B cell (primary cell): ENCODE data around the gene PFKM. TPM values are rescaled to one million over a fixed set of nuclear protein-coding genes. Genes with fewer than 3 reads are reported as not detected.

Experiments used
- ATAC-seq: fragments of 200-7000 bp; cut with Tn5 transposase; one replicate; pipeline ENCODE4 v1.10.0; 2021; ENCODE audit warnings: low read depth, mild to moderate bottlenecking, moderate number of reproducible peaks, moderate library complexity
- CTCF ChIA-PET: fragments of 350-600 bp; sonication (Branson Sonifier 250); formaldehyde crosslinking; loops from one replicate; lab custom pipeline; 2021; ENCODE audit warnings: antibody characterized with exemption, inconsistent platforms; lab: Charles Lee
- POLR2A ChIA-PET: fragments of 350-600 bp; sonication (Branson Sonifier 250); formaldehyde crosslinking; loops from one replicate; lab custom pipeline; 2021; ENCODE audit warnings: antibody characterized with exemption; lab: Charles Lee
- DNase-seq: peaks from one replicate; pipeline ENCODE4 v3.0.0; 2013
- H2AFZ ChIP-seq: 2 replicates; pipeline ENCODE4 v1.6.1; 2012; ENCODE audit warnings: mild to moderate bottlenecking, low read depth, low read length; ENCODE audit not compliant: insufficient read depth, poor library complexity, severe bottlenecking
- H3K27ac ChIP-seq, 2 donors: 1 replicate in 1 of 2; 2 replicates in 1 of 2; pipeline ENCODE4 v1.5.1; 2012 to 2013; ENCODE audit warnings: low read length in 2 of 2, mild to moderate bottlenecking in 2 of 2, moderate library complexity in 1 of 2
- H3K27me3 ChIP-seq, 4 experiments: fragments of 200-600 bp in 1 of 4; sonication (generic) in 1 of 4; replicated peaks in 1 of 4; 1 replicate in 2 of 4; 2 replicates in 2 of 4; pipeline versions ENCODE4 v1.6.1 to v1.7.0; 2013 to 2016; ENCODE audit warnings: low read length in 3 of 4, mild to moderate bottlenecking in 2 of 4, mixed read lengths in 1 of 4, moderate library complexity in 1 of 4; ENCODE audit not compliant: insufficient read depth in 4 of 4, control insufficient read depth in 3 of 4; ENCODE audit errors: control extremely low read depth in 1 of 4
- H3K36me3 ChIP-seq, 2 experiments: replicated peaks in 1 of 2; 1 replicate in 1 of 2; 2 replicates in 1 of 2; pipeline versions ENCODE4 v1.6.1 to v1.7.1; 2013; ENCODE audit warnings: low read length in 1 of 2; ENCODE audit not compliant: insufficient read depth in 2 of 2, control insufficient read depth in 1 of 2; ENCODE audit errors: control extremely low read depth in 1 of 2, extremely low read depth in 1 of 2
- H3K4me1 ChIP-seq, 2 donors: fragments of 200-600 bp in 1 of 2; sonication (generic) in 1 of 2; 1 replicate in 1 of 2; 2 replicates in 1 of 2; pipeline versions ENCODE4 v1.5.1 to v1.6.1; 2013 to 2017; ENCODE audit warnings: low read length in 2 of 2; ENCODE audit not compliant: control insufficient read depth in 2 of 2, insufficient read depth in 2 of 2
- H3K4me2 ChIP-seq: replicated peaks from 2 replicates; pipeline ENCODE3; 2012; ENCODE audit warnings: mild to moderate bottlenecking, low read depth, low read length; ENCODE audit not compliant: poor library complexity, severe bottlenecking
- H3K4me3 ChIP-seq, 5 experiments: fragments of 200-600 bp in 1 of 5; sonication (generic) in 1 of 5; 1 replicate in 3 of 5; 2 replicates in 2 of 5; pipeline versions ENCODE4 v1.5.1 to v1.7.0; 2011 to 2016; ENCODE audit warnings: low read length in 4 of 5, mild to moderate bottlenecking in 4 of 5, low read depth in 2 of 5, control low read depth in 1 of 5, moderate library complexity in 1 of 5; ENCODE audit not compliant: insufficient read depth in 1 of 5; ENCODE audit errors: control extremely low read depth in 1 of 5, extremely low read depth in 1 of 5
- H3K79me2 ChIP-seq: fragments of 200-600 bp; sonication (generic); one replicate; pipeline ENCODE4 v1.6.0; 2016; ENCODE audit warnings: low read length; ENCODE audit not compliant: control insufficient read depth, insufficient read depth
- H3K9ac ChIP-seq: fragments of 200-600 bp; sonication (generic); 2 replicates; pipeline ENCODE4 v1.6.1; 2017; ENCODE audit warnings: mild to moderate bottlenecking, low read length, moderate library complexity
- H3K9me3 ChIP-seq, 3 donors: one replicate each; pipeline versions ENCODE4 v1.6.1 to v1.7.1; 2013; ENCODE audit warnings: low read length in 2 of 3; ENCODE audit not compliant: control insufficient read depth in 2 of 3, insufficient read depth in 1 of 3; ENCODE audit errors: control extremely low read depth in 1 of 3
- H4K20me1 ChIP-seq: 2 replicates; pipeline ENCODE4 v1.6.0; 2012; ENCODE audit warnings: mild to moderate bottlenecking, low read length; ENCODE audit not compliant: insufficient read depth, control insufficient read depth, poor library complexity, severe bottlenecking
- H3K27ac Mint-ChIP-seq: one replicate; pipeline ENCODE4 v1.8.0; 2021; ENCODE audit warnings: mixed read lengths
- H3K27me3 Mint-ChIP-seq: one replicate; pipeline ENCODE4 v1.8.0; 2021; ENCODE audit warnings: mixed read lengths
- H3K4me1 Mint-ChIP-seq: one replicate; pipeline ENCODE4 v1.8.0; 2021; ENCODE audit warnings: mixed read lengths
- H3K4me3 Mint-ChIP-seq: one replicate; pipeline ENCODE4 v1.8.0; 2021; ENCODE audit warnings: mixed read lengths
- H3K9me3 Mint-ChIP-seq: one replicate; pipeline ENCODE4 v1.8.0; 2022; ENCODE audit warnings: mixed read lengths; ENCODE audit not compliant: insufficient read depth
- EZH2 ChIP-seq: IDR thresholded peaks from 2 replicates; pipeline ENCODE4 v1.6.1; 2012; ENCODE audit warnings: borderline replicate concordance, low read depth, mild to moderate bottlenecking, moderate library complexity, low read length; ENCODE audit not compliant: insufficient read depth, poor library complexity, severe bottlenecking
- WGBS: methylation state at CpG from one replicate; pipeline ENCODE4 v1.1.5; 2013; ENCODE audit warnings: missing lambda C conversion rate; ENCODE audit not compliant: insufficient coverage; 5-methylcytosine and 5-hydroxymethylcytosine counted together
- intact Hi-C: fragments of 100-400 bp; cut with micrococcal nuclease; formaldehyde crosslinking; loops from one replicate; pipeline ENCODE4 v1.10.0; 2022
- polyA plus RNA-seq: library from polyadenylated mRNA; depleted of rRNA; stranded (reverse); fragments of >200 nt; gene quantifications from 2 replicates; pipeline ENCODE4 v1.2.3, GENCODE V29; 2012
- total RNA-seq, 2 donors: library from RNA; stranded (reverse); fragments of 120-200 nt in 1 of 2; gene quantifications; 1 replicate in 1 of 2; 2 replicates in 1 of 2; pipeline versions ENCODE4 v1.2.3 to v1.2.4, GENCODE V29; 2013 to 2022
- TF ChIP-seq, protein P1 (sequence below): fragments of 200-600 bp; IDR thresholded peaks from one replicate; pipeline ENCODE4 v1.8.0; 2022; ENCODE audit warnings: antibody characterized with exemption, mild to moderate bottlenecking

PFKM gene
- total and polyA plus RNA-seq, 2 donors (not counting 1 experiment from before 2014, with no cell fraction given): 20.3 to 43.0 TPM

DNA sequence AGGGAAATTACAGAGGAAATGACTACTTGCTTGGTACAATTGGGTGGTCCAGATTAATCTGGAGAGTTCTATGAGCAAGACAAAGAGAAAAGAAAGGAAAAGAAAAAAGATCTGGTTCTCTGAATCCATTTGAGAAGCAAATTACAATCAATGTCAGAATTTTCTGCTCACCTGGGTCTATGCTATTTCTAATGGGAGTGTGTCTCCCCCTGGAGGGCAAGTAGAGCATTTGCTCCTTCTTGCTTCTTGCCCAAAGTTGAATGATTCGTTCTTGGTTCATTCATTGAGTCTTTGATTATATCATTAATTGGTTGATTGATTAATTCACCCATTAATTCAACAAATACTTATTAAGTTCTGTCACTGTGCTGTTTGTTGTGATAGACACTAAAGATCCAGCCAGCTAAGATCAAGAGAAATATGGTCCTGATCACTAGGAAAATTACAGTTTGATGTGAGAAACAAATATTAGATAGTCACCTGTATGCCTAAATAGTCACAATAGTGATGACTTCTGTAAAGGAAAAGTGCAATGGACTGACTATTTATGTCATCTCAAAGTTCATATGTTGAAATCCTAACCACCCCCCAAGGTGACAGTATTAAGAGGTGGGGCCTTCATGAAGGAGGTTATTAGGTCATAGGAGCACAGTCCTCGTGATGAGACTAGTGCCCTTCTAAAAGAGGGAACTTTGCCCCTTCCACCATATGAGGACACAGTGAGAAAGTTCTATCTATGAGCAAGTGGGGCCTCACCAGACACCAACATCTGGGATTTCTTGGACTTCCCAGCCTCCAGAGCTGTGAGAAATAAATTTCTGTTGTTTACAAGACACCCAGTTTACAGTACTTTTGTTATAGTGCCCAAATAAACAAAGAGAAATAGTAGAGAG lies 46.2 kb downstream of the PFKM start:
- Mint-ChIP-seq H3K4me3 (no peak overlapping the region), H3K27ac (no peak overlapping the region), H3K9me3 (no peaks in the 10 kb centered on the region), H3K27me3 (peaks cover 22% of the 10 kb centered on the region), H3K4me1 (no peaks in the 10 kb centered on the region)
- Histone ChIP-seq H3K27me3 (peaks cover 0 to 13% (median 1%) of the 10 kb centered on the region in 4 experiments), H3K79me2 (no peaks in the 10 kb centered on the region), H3K36me3 (no peaks in the 10 kb centered on the region), H3K9me3 (no peaks in the 10 kb centered on the region), H3K27ac (no peak overlapping the region), H3K4me3 (no peak overlapping the region), H3K4me1 (no peaks in the 10 kb centered on the region), H4K20me1 (no peaks in the 10 kb centered on the region), H3K9ac (no peak overlapping the region), H2AFZ (no peak overlapping the region), H3K4me2 (no peak overlapping the region)
- intact Hi-C loops: loop anchor here (1.0 to 10.0 kb wide), 7 partner anchors 17 to 450 kb away; partner anchors contain the start of genes CCDC184, TMEM106C and VDR
- ATAC-seq (peak; percentile 82), DNase-seq (peak; percentile 79)
- WGBS: no CpG with 5 or more reads among the region's 2 CpGs
- ChIA-PET CTCF (interaction anchor here (0.6 to 4.1 kb wide), 20 partner anchors 8 to 861 kb away, joined by 3 to 28 read pairs (median 6); partner anchors contain the start of genes CCDC184, TMEM106C and VDR), POLR2A (no interaction called here)
- TF ChIP-seq EZH2: no peak
- TF ChIP-seq, protein P1, sequence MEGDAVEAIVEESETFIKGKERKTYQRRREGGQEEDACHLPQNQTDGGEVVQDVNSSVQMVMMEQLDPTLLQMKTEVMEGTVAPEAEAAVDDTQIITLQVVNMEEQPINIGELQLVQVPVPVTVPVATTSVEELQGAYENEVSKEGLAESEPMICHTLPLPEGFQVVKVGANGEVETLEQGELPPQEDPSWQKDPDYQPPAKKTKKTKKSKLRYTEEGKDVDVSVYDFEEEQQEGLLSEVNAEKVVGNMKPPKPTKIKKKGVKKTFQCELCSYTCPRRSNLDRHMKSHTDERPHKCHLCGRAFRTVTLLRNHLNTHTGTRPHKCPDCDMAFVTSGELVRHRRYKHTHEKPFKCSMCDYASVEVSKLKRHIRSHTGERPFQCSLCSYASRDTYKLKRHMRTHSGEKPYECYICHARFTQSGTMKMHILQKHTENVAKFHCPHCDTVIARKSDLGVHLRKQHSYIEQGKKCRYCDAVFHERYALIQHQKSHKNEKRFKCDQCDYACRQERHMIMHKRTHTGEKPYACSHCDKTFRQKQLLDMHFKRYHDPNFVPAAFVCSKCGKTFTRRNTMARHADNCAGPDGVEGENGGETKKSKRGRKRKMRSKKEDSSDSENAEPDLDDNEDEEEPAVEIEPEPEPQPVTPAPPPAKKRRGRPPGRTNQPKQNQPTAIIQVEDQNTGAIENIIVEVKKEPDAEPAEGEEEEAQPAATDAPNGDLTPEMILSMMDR: peak; percentile 96

DNA sequence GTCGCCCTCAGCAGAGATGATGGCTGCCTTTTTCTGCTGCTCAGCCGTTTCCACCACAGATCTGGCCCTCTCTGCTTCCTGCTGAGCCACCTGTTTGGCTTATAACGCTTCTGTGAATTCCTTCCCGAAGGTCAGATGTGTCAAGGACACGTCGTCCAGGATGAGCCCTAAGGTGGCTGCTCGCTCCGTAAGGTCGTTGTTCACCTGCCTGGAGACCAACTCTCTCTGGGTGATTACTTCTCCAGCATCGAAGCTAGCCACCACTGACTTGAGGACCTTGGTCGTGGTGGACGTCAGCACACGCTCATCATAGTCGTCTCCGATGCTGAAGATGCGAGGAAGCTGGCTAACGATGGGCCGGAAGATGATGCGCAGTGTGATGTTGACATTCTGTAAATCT lies 49.8 kb downstream of the PFKM start:
- ATAC-seq (no peak), DNase-seq (no peak)
- Mint-ChIP-seq H3K27ac (no peak overlapping the region), H3K27me3 (peaks cover 13% of the 10 kb centered on the region), H3K9me3 (no peaks in the 10 kb centered on the region), H3K4me3 (no peak overlapping the region), H3K4me1 (no peaks in the 10 kb centered on the region)
- Histone ChIP-seq H3K4me2 (no peak overlapping the region), H3K36me3 (no peaks in the 10 kb centered on the region), H3K79me2 (no peaks in the 10 kb centered on the region), H3K27ac (no peak overlapping the region), H3K4me3 (no peak overlapping the region), H3K4me1 (no peaks in the 10 kb centered on the region), H3K9me3 (no peaks in the 10 kb centered on the region), H4K20me1 (no peaks in the 10 kb centered on the region), H3K27me3 (peaks cover 0 to 9% (median 1%) of the 10 kb centered on the region in 4 experiments), H2AFZ (no peak overlapping the region), H3K9ac (no peak overlapping the region)
- no peak for TF ChIP-seq EZH2
- TF ChIP-seq, protein P1: no peak
- CTCF ChIA-PET: interaction anchor here (1.1 to 2.1 kb wide), 2 partner anchors 17 to 227 kb away, joined by 3 to 5 read pairs; no protein-coding TSS in a partner anchor
- POLR2A ChIA-PET: no interaction called here
- intact Hi-C loops: loop anchor here (10.0 kb wide), 2 partner anchors 264 to 334 kb away; partner anchors contain the start of gene VDR
- 98% methylated on average over 17 of the region's 19 CpGs for WGBS
